ENCODE data around the gene CDKN2A.

CDKN2A gene

DNA sequence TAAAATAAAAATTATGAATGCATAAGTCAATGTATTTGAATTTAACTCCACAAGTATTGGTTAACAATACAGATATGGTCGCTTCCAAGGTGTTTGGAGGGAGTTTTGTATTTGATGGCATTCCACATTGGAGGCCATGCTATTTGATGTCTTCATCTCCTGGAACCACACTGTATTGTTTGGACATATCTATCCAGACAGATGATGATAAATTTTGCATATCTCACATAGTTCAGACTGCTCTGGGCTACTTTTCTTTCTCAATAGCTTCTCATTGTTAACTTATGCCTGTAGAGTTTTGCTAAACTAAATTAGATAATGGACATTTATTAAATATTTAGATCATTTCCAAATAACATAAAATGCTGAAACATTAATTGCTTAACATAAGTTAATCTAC, 58.0 kb downstream of the CDKN2A start:
- DNase-seq = no peak

DNA sequence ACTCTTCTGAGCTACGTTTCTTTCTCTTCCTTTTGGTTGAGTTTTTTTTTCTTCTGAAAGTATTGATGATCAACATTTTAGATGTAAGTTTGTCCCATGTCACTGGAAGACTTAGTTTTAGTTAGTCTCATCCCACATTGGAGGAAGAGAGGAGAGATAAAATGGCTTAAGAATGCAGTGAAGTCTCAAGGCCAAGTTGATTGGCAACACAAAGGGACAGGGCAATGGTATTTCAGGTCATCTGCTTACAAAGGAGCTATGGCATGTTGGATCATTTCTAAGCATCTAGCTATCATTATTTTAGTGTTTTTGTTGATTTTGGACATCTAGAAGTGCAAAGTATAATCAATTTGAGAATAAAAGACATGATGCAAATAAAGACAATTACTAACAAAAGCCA, 58.6 kb downstream of the CDKN2A start:
- DNase-seq = no peak

GRCh38 chr9:21933865-21934264, 60.3 kb downstream of the CDKN2A start:
- DNase-seq = peak; percentile 82

- DNase-seq = no peak
Observed at GRCh38 chr9:21933281-21933680, 60.9 kb downstream of the CDKN2A start.

GRCh38 chr9:21931428-21931827, 62.8 kb downstream of the CDKN2A start:
- DNase-seq = no peak

DNA sequence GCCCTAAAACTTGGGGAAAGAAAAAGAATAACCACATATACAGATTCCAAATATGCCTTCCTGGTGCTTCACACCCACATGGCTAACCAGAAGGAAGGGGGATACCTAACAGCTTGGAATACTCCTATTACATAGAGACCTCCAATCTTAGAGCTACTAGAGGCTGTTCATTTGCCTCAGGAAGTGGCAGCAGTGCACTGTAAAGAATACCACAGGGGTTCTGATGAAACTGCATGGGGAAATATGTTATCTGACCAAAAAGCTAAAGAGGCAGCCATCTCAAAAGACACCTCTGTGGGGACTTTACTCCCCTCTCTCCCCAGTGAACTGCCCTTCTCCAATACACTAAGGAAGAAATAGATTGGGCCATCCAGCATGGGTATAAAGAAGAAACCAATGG, 66.4 kb downstream of the CDKN2A start:
- no peak for DNase-seq

DNA sequence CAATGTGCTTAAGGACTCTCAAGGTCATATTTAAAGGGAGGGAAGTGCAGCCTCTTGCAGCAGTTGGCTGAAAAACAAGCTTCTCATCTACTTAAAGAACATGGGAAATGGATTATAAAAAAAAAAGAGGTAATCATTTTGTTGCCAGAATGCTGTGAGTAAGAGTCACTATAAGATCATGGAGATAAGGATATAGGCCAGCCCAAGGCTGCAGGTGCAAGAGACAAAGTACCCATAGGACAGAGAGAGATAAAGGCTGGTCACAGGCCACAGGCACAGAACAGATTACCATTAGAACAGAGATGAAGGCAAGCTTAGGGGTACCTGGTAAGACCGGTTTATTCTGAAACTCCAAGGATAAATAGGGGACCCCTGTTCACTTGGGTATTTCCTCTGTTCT, 70.5 kb downstream of the CDKN2A start:
- no peak for DNase-seq

- DNase-seq = peak; percentile 31
Observed at GRCh38 chr9:21919377-21920362, 74.5 kb downstream of the CDKN2A start.
